ENCODE results near the gene MRPL18.
"Not testable (repeated sequence)": the region's sequence is repeated elsewhere in the genome, so short reads cannot be mapped to it uniquely, and the experiment has no call there.

Gene MRPL18

DNA sequence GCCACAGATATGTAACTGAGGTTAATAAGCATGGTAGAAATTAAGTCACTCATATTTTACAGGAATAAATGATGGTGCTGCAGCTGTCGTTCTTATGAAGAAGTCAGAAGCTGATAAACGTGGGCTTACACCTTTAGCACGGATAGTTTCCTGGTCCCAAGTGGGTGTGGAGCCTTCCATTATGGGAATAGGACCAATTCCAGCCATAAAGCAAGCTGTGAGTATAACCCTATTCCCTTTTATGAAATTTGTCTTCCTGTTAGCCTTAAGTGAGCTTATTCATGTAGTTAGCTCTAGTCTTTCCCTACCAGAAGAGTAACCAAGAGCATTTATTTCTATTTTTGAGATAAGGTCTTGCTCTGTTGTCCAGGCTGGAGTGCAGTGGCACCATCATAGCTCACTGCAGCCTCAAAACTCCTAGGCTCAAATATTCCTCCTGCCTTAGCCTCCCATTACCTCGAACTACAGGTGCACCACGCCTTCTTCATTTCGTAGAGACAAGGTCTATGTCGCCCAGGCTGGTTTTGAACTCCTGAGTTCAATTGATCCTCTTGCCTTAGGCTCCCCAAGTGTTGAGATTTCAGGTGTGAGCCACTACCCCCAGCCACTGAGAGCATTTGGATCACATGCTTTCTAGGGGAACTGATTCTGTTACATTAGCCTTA lies 12.9 kb upstream of the MRPL18 start:
- DNase-seq = no peak

- DNase-seq = no peak
These were observed 12.1 kb upstream of the MRPL18 start for GRCh38 chr6:159778131-159778530.

GRCh38 chr6:159778542-159779103 lies 11.6 kb upstream of the MRPL18 start:
- DNase-seq = no peak

GRCh38 chr6:159788276-159788675 lies 2.0 kb upstream of the MRPL18 start:
- no peak for DNase-seq

DNA sequence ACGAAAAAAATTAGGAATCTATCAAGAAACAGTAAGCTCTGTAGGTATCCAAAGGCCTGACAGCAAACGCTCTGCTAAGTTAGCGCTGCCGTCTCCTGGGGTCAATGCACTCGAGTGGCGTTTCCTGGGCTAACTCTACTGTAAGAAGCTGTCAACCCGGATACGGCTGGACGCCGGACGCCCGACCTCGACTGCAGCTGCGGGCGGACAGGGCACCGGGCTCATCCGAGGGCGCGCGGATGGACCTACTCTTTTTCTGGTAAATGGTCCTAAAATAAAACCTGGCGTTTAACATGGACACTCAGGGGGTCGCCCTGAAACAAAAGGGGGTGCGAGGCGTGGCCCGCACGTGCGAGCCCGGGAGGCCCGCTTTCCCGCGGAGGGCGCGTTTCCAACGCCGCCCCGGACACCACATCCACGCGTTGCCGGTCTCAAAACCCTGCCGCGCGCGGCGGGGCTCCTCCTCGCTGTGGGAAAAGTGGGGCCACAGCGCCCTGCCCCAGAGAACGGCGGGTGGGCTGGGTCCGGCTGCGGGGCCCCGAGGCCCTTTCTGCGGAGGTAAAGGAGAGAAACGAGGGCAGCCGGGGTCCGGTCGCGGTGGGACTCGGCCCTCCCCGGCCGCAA lies 1.4 kb upstream of the MRPL18 start:
- no peak for DNase-seq

GRCh38 chr6:159789377-159790148 lies 704 bp upstream of the MRPL18 start, which contains the start of gene TCP1:
Gene TCP1 (minus strand): TSS chr6:159789602. CDS start chr6:159789468, 134 bp downstream.
- peak; percentile 98 for DNase-seq

DNA sequence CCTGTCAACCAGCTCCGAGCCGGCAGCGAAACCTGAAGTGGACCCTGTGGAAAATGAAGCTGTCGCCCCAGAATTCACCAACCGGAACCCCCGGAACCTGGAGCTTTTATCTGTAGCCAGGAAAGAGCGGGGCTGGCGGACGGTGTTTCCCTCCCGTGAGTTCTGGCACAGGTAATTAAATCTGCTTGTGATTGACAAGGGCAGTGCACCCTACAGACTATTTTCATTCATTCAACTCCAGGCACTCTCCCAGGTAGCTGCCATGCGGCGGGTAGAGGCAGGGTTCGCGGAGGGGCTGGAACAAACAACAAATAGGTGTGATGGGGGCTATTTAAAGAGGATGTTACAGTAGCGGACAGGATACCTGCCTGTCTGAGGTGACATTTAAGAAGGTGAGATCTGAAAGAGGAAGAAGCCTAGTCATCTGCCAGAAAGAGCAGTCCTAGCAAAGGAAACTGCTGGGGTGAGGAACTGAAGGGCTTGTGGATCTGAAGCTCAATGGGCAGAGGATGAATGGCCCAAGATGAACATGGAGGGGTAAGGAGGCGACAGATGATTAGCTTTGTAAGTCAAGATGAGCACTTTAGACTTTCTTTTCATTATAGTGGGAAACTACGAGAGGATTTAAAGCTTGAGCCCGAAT lies 810 bp downstream of the MRPL18 start:
- DNase-seq = no peak

DNA sequence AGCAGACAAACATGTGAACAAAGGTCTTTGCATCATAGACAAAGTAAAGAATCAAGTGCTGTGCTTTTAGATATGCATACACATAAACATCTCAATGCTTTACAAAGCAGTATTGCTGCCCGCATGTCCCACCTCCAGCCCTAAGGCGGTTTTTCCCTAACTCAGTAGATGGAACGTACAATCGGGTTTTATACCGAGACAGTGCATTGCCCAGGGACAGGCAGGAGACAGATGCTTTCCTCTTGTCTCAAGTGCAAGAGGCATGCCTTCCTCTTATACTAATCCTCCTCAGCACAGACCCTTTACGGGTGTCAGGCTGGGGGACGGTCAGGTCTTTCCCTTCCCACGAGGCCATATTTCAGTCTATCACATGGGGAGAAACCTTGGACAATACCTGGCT lies 4.7 kb downstream of the MRPL18 start:
- not testable (repeated sequence) for DNase-seq

- DNase-seq = no peak
These were observed 7.3 kb downstream of the MRPL18 start for GRCh38 chr6:159797554-159797953.

- no peak for DNase-seq
These were observed 10.0 kb downstream of the MRPL18 start, which contains the start of gene PNLDC1 for GRCh38 chr6:159800141-159800865. Gene PNLDC1 (plus strand): TSS chr6:159800276. CDS start chr6:159800308, 32 bp downstream.

DNA sequence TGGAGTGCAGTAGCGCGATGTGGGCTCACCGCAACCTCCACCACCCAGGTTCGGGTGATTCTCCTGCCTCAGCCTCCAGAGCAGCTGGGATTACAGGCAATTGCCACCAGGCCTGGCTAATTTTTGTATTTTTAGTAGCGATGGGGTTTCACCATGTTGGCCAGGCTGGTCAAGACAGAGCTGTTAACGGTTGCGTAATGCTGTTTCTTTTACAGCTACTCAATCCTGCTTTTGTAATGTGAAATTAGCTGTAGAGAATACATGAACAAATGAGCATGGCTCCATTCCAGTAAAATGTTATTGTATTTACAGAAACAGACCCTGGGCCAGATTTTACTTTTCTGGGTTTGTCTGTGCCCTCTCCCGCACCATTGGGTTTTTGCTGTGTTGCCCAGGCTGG lies 11.7 kb downstream of the MRPL18 start:
- no peak for DNase-seq

DNA sequence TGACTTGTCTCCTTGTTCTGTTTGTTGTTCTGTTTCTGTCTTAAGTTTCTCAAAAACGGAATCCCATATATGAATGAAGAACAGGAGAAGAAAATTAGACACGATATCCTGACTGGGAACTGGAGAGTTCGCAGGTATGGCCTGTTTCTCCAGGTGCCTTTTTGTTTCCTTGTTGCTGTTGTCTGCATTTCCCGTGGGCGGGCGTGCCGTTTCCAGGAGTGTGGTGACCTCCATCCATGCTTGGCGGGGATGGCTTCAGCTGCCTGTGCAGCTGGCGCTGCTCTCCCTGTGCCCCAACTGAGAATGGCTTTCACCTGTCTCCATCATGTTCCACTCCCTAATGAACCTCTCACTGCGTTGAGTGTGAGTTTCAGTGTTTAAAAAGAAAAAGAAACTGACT lies 14.2 kb downstream of the MRPL18 start:
- no peak for DNase-seq

GRCh38 chr6:159805440-159806020 lies 15.3 kb downstream of the MRPL18 start:
- DNase-seq = no peak

GRCh38 chr6:159806021-159806458 lies 15.8 kb downstream of the MRPL18 start:
- no peak for DNase-seq

DNA sequence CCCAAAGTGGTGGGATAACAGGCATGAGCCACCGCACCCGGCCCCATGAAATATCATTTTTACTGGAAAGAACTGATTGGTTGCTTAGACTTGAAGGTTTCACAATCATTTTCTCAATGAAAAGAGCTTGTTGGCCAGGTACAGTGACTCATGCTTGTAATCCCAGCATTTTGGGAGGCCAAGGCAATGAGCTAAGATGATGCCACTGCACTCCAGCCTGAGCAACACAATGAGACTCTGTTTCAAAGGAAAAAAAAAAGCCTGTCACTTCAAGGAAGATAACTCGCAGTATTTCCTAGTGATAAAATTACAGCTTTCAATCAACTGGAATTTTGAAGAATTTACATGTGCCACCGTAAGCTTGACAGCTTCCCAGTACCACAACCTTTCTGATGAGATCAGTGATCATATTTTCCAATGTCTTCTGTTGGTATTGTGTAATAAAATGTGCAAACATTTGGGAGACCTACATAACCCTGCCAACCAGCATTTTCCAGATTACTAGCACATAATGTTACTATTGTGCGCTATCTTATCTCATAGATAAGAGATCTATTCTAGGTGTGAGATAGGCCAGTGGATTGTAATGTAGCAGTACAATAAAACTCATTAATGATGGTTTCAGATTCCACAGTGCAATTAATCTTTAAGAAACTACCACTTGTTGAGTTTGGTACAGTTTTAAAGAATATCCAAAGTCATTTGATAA lies 17.0 kb downstream of the MRPL18 start:
- DNase-seq = no peak

DNA sequence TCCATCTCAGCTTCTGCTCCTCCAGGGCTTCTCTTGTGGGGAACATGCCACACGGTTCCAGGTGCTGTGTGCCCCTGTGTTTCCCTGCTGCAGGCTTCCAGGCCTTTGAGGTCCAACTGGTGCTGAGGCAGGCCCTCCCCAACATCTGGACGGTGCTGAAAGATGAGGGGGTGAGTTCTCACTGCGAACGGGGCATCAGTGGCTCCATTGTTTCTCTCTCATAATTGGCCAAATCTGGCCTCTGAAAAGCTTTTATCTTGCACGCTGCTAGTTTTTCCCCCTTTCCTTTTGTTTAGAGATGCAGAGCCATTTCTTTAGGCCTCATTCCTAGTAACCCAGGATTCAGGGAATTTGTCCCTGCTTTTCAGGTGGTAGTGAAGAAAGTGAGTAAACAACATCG lies 18.4 kb downstream of the MRPL18 start:
- DNase-seq = no peak

DNA sequence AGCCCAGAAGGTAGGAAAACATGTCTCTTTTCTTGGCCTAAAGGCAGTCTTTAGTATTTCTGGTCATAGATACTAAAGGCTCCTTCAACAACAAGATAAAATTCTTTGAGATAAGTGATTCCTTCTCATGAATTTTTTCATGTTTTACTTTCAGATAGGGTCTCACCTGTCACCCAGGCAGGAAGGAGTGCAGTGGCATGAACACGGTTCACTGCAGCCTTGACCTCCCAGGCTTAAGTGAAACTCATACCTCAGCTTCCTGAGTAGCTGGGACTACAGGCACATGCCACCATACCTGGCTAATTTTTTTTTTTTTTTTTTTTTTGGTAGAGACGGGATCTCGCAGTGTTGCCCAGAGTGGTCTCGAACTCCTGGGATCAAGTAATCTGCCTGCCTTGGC lies 18.9 kb downstream of the MRPL18 start:
- DNase-seq = no peak

DNA sequence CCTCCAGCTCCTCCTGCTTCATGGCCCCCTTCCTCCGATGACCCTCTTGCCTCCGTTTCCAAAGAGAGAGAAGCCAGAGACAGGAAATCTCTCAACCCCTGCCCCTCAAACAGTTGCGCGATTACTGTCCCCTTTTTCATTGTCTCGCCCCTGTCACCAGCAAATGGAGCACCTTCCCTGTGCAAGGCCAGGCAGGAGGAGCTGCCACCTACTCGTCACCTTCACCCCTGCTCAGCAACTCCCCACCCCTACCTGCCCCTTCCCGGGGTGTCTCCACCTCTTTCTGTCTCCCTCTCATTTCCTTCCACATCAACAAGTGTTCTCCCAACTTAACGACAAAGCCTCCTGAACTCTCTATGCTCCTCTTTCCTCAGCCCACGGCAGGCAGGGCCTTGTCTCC lies 23.5 kb downstream of the MRPL18 start:
- no peak for DNase-seq

- no peak for DNase-seq
These were observed 25.1 kb downstream of the MRPL18 start for GRCh38 chr6:159815410-159815809.

DNA sequence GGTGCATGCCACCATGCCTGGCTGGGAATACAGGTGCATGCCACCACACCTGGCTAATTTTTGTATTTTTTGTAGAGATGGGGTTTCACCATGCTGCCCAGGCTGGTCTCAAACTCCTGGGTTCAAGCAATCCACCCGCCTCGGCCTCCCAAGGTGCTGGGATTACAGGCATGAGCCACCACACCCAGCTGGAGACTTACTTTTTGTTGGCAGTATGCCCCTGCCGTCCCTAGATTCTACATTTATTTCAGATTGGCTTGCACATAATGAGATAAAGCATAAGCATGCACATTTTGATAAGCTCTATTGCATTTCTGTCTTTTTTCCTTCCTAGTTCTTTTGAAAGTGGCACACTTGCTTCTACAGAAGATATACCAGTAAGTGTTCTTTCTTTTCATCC lies 26.5 kb downstream of the MRPL18 start:
- not testable (repeated sequence) for DNase-seq

Data from activated CD4-positive, alpha-beta T cell treated with anti-CD3 and anti-CD28 coated beads for 1 hour (primary cell).